OCI-LY7 (cell line): ENCODE measurements around the gene KDM4B. TPM values are rescaled to one million over a fixed set of nuclear protein-coding genes. Genes with fewer than 3 reads are reported as not detected.

Experiments used
- BruUV-seq: library from RNA; stranded (reverse); fragments of 400-500 nt; replicated peaks from 2 replicates; lab custom pipeline; 2021; lab: Mats Ljungman, UMichigan
- CTCF ChIA-PET: fragments of 300-600 bp; sonication (Branson Sonifier 250); formaldehyde crosslinking; loops from one replicate; lab custom pipeline; 2022; ENCODE audit warnings: antibody characterized with exemption; ENCODE audit not compliant: unreplicated experiment; lab: Charles Lee
- POLR2A ChIA-PET: fragments of 300-600 bp; sonication (Branson Sonifier 250); formaldehyde crosslinking; loops from one replicate; lab custom pipeline; 2022; ENCODE audit warnings: antibody characterized with exemption; lab: Charles Lee
- DNase-seq: peaks from one replicate; pipeline ENCODE4 v3.0.0-alpha.2; 2015; ENCODE audit warnings: low spot score
- H2AFZ ChIP-seq: fragments of 200-600 bp; sonication (generic), shearing (Covaris generic); 2 replicates; pipeline ENCODE4 v1.6.1; 2014; ENCODE audit warnings: mild to moderate bottlenecking, antibody characterized with exemption, low read length, moderate library complexity
- H3K27ac ChIP-seq: fragments of 200-600 bp; sonication (generic); 2 replicates; pipeline ENCODE4 v1.5.1; 2014; ENCODE audit warnings: mixed run types, low read depth, mild to moderate bottlenecking, moderate library complexity, low read length, inconsistent platforms; ENCODE audit not compliant: poor library complexity, severe bottlenecking
- H3K36me3 ChIP-seq: fragments of 200-600 bp; sonication (generic); 2 replicates; pipeline ENCODE4 v1.6.1; 2014; ENCODE audit warnings: mild to moderate bottlenecking, antibody characterized with exemption, low read length, moderate library complexity, mixed read lengths; ENCODE audit not compliant: insufficient read depth
- H3K4me1 ChIP-seq: fragments of 200-600 bp; sonication (generic); 2 replicates; pipeline ENCODE4 v1.5.1; 2014; ENCODE audit warnings: mild to moderate bottlenecking, low read length; ENCODE audit not compliant: insufficient read depth, poor library complexity, severe bottlenecking
- H3K4me2 ChIP-seq: fragments of 200-600 bp; sonication (generic); 2 replicates; pipeline ENCODE4 v1.6.1; 2014; ENCODE audit warnings: mild to moderate bottlenecking, low read length
- H3K4me3 ChIP-seq: fragments of 200-600 bp; sonication (generic); 2 replicates; pipeline ENCODE4 v1.5.1; 2014; ENCODE audit warnings: mild to moderate bottlenecking, low read depth, low read length; ENCODE audit not compliant: poor library complexity, severe bottlenecking
- H3K79me2 ChIP-seq: fragments of 200-600 bp; sonication (generic); 2 replicates; pipeline ENCODE4 v1.6.1; 2016; ENCODE audit warnings: low read depth, mild to moderate bottlenecking, low read length, moderate library complexity, mixed read lengths; ENCODE audit not compliant: insufficient read depth
- H3K9me2 ChIP-seq: fragments of 200-600 bp; sonication (generic); 2 replicates; pipeline ENCODE4 v1.6.1; 2016; ENCODE audit warnings: mild to moderate bottlenecking, low read length, mixed read lengths; ENCODE audit not compliant: insufficient read depth
- H3K9me3 ChIP-seq: fragments of 200-600 bp; sonication (generic); 2 replicates; pipeline ENCODE4 v1.6.1; 2014; ENCODE audit warnings: mild to moderate bottlenecking, mixed run types, low read length, mixed read lengths
- H4K20me1 ChIP-seq: fragments of 200-600 bp; sonication (generic); 2 replicates; pipeline ENCODE4 v1.6.1; 2014; ENCODE audit warnings: mild to moderate bottlenecking, antibody characterized with exemption, low read length, moderate library complexity, mixed read lengths; ENCODE audit not compliant: insufficient read depth
- CTCF ChIP-seq: fragments of 200-600 bp; sonication (generic); conservative IDR thresholded peaks from 2 replicates; pipeline ENCODE4 v1.5.1; 2014; ENCODE audit warnings: mild to moderate bottlenecking, antibody characterized with exemption, low read length, moderate library complexity, mixed read lengths
- EZH2phosphoT487 ChIP-seq: fragments of 200-600 bp; sonication (generic); IDR thresholded peaks from 2 replicates; pipeline ENCODE4 v1.6.1; 2018; ENCODE audit warnings: low read depth, borderline replicate concordance, mild to moderate bottlenecking, mixed run types, antibody characterized with exemption, low read length, moderate library complexity, mixed read lengths
- intact Hi-C: fragments of 100-400 bp; cut with micrococcal nuclease; formaldehyde crosslinking; loops from one replicate; pipeline ENCODE4 v1.10.0; 2022; ENCODE audit not compliant: unreplicated experiment
- total RNA-seq, 2 experiments: library from RNA; depleted of rRNA in 1 of 2; stranded (reverse); fragments of >200 nt in 1 of 2; shearing (Covaris generic) in 1 of 2; gene quantifications; 2 replicates each; pipeline ENCODE4 v1.2.3, GENCODE V29; 2014 to 2022

Gene KDM4B
- total RNA-seq, 2 experiments from 2014 or later, result 24.3 to 44.2 TPM

DNA sequence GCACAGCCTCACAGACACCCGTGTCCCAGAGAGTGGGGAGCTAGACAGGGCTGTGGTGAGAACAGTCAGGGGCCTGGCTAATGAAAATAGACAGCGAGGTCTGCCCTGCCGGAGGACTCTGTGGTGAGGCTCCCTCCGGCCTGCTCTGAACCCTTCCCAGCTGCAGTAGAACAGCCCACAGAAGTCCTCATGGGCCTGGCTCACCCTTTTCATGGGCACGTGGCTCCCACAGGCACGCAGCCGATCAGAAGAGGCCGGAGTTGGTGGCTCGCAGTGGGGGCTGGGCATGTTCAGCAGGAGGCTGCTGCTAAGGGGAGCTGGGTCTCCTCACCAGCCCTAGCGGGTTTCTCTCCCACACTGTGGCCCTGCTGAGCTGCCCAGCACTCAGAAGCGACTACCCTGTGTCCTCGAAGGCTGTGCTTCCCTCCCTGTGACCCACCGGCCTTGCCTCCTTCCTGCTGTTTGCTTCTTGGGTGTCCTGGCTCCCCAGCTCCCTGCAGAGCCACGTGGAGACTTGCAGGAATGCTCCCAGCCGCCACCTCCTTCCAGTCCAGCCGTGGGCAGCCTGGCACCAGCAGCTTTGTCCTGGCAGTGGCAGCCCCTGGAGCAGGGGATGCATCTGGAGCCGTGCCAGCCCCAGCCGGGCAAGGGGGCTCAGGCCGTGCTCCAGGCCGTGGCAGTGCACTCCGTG lies 138.7 kb downstream of the KDM4B start:
- no peak overlapping the region for H2AFZ ChIP-seq
- H3K9me3 ChIP-seq, result no peaks in the 10 kb centered on the region
- H3K36me3 ChIP-seq, result no peaks in the 10 kb centered on the region
- no peaks in the 10 kb centered on the region for H3K4me1 ChIP-seq
- CTCF ChIA-PET, result no interaction called here
- no TSS peak for BruUV-seq
- POLR2A ChIA-PET, result no interaction called here
- H3K4me2 ChIP-seq, result no peak overlapping the region
- no peak for DNase-seq
- H3K27ac ChIP-seq, result no peak overlapping the region
- H4K20me1 ChIP-seq, result no peaks in the 10 kb centered on the region
- intact Hi-C loops, result no loop called here
- no peaks in the 10 kb centered on the region for H3K79me2 ChIP-seq
- no peak overlapping the region for H3K4me3 ChIP-seq
- no peaks in the 10 kb centered on the region for H3K9me2 ChIP-seq
- TF ChIP-seq EZH2phosphoT487 (no peak), CTCF (no peak)

DNA sequence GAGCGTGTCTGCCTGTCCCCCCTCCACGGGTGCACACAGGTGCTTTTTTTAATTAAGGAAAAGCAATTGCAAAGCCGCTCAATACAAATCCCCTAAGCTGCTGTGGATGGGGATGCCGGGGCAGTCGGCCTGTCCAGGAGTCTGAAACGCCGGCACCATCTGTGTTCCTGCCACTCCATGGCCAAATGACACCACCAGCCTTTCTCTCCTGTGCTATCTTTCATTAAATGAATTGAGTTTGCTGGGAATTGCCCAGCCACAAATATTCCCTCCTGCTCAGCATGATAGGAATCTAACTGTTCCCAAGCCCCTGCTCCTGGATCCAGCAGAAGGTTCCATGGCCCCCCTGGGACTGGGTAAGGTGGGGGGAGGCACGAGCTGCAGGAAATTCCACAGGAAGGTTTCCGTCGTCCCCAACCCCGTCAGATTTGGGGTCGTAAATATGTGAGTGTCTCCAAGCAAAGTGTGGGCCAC lies 139.2 kb downstream of the KDM4B start:
- Histone ChIP-seq H3K4me3 (no peak overlapping the region), H2AFZ (no peak overlapping the region), H3K36me3 (no peaks in the 10 kb centered on the region), H3K9me3 (no peaks in the 10 kb centered on the region), H3K4me1 (no peaks in the 10 kb centered on the region), H4K20me1 (no peaks in the 10 kb centered on the region), H3K9me2 (no peaks in the 10 kb centered on the region), H3K27ac (no peak overlapping the region), H3K4me2 (no peak overlapping the region), H3K79me2 (no peaks in the 10 kb centered on the region)
- ChIA-PET POLR2A (no interaction called here), CTCF (no interaction called here)
- intact Hi-C loops, result no loop called here
- BruUV-seq, result no TSS peak
- TF ChIP-seq CTCF (no peak), EZH2phosphoT487 (no peak)
- DNase-seq, result no peak

- Histone ChIP-seq H3K4me2 (no peak overlapping the region), H3K9me2 (no peaks in the 10 kb centered on the region), H2AFZ (no peak overlapping the region), H3K9me3 (no peaks in the 10 kb centered on the region), H4K20me1 (no peaks in the 10 kb centered on the region), H3K4me3 (no peak overlapping the region), H3K79me2 (no peaks in the 10 kb centered on the region), H3K27ac (no peak overlapping the region), H3K4me1 (no peaks in the 10 kb centered on the region), H3K36me3 (no peaks in the 10 kb centered on the region)
- intact Hi-C loops, result no loop called here
- CTCF ChIA-PET, result no interaction called here
- no peak for TF ChIP-seq EZH2phosphoT487
- TF ChIP-seq CTCF, result no peak
- no TSS peak for BruUV-seq
- no peak for DNase-seq
- POLR2A ChIA-PET, result no interaction called here
Observed at GRCh38 chr19:5108866-5109265, 140.0 kb downstream of the KDM4B start.
